Vagina (tissue), 2 donors: ENCODE measurements around the gene USP21. TPM values are rescaled to one million over a fixed set of nuclear protein-coding genes. Genes with fewer than 3 reads are reported as not detected.

Experiments
- DNase-seq, 2 donors: peaks; one replicate each; pipeline ENCODE4 v3.0.0-alpha.2; 2017; ENCODE audit errors: extremely low spot score in 2 of 2
- H3K27ac ChIP-seq: fragments of 200-600 bp; sonication (generic); one replicate; pipeline ENCODE4 v1.5.1; 2019
- H3K27me3 ChIP-seq: fragments of 200-600 bp; sonication (generic); one replicate; pipeline ENCODE4 v1.5.1; 2019
- H3K36me3 ChIP-seq, 2 donors: fragments of 200-600 bp; sonication (generic); one replicate each; pipeline ENCODE4 v1.5.1; 2017 to 2019
- H3K4me1 ChIP-seq: fragments of 200-600 bp; sonication (generic); one replicate; pipeline ENCODE4 v1.5.1; 2019
- H3K4me3 ChIP-seq, 2 donors: fragments of 200-600 bp; sonication (generic); 1 replicate in 1 of 2; 2 replicates in 1 of 2; pipeline ENCODE4 v1.5.1; 2016 to 2019
- H3K9me3 ChIP-seq: fragments of 200-600 bp; sonication (generic); one replicate; pipeline ENCODE4 v1.5.1; 2019
- POLR2A ChIP-seq, 2 donors: fragments of 450-650 bp; IDR thresholded peaks; one replicate each; pipeline ENCODE4 v1.6.1; 2017; ENCODE audit warnings: antibody characterized with exemption in 2 of 2, mild to moderate bottlenecking in 2 of 2, moderate library complexity in 2 of 2
- POLR2AphosphoS5 ChIP-seq, 2 donors: sonication (generic); formaldehyde crosslinking; IDR thresholded peaks; one replicate each; pipeline ENCODE4 v1.9.0; 2017; ENCODE audit warnings: antibody characterized with exemption in 2 of 2, mild to moderate bottlenecking in 2 of 2, low read depth in 1 of 2; ENCODE audit not compliant: insufficient read depth in 1 of 2
- intact Hi-C: fragments of 100-400 bp; cut with DNase I; formaldehyde crosslinking; loops from one replicate; pipeline ENCODE4 v1.15.1; 2023
- total RNA-seq: library from RNA; depleted of rRNA; stranded (reverse); fragments of >200 nt; gene quantifications from one replicate; pipeline ENCODE4 v1.2.3, GENCODE V29; 2016
- TF ChIP-seq, protein P1 (sequence below), 3 experiments: fragments of 450-650 bp in 2 of 3; fragments of 200-600 bp in 1 of 3; sonication (generic) in 1 of 3; IDR thresholded peaks; one replicate each; pipeline ENCODE4 v1.5.1; 2017 to 2019; ENCODE audit warnings: antibody characterized with exemption in 3 of 3, mild to moderate bottlenecking in 2 of 3, moderate library complexity in 2 of 3

Gene USP21
- total RNA-seq, 1 donor from 2014 or later = 19.4 TPM

DNA sequence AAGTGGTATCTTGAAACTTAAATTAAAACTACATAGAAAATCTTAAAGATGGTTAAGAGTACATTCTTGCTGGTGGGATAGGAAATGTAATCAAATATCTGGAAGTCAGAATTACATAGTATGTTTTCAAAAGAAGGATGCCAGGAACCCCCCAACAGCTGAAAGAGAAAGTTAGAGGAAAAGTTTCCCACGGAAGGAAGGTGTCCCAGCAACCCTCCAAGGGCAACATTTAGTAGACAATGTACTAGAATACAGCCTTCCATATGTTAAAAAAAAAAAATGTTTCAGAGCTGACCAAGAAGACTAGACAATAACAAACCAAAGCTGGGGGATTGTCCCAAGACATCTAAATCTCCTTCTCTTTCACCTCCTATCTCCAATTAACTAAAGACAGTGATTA lies 29.0 kb upstream of the USP21 start:
- Histone ChIP-seq H3K9me3 (no peaks in the 10 kb centered on the region), H3K36me3 (peaks cover 0 to 26% of the 10 kb centered on the region in 2 donors), H3K4me1 (peaks cover 56% of the 10 kb centered on the region), H3K27ac (peak overlapping the region; percentile 96), H3K4me3 (no peak overlapping the region), H3K27me3 (no peaks in the 10 kb centered on the region)
- TF ChIP-seq POLR2A (IDR thresholded peaks at IDR 0.05) (no peak), POLR2AphosphoS5 (IDR thresholded peaks at IDR 0.05; ENCODE audit: insufficient read depth in 1 of 2, low read depth in 1 of 2) (no peak)
- TF ChIP-seq, protein P1, sequence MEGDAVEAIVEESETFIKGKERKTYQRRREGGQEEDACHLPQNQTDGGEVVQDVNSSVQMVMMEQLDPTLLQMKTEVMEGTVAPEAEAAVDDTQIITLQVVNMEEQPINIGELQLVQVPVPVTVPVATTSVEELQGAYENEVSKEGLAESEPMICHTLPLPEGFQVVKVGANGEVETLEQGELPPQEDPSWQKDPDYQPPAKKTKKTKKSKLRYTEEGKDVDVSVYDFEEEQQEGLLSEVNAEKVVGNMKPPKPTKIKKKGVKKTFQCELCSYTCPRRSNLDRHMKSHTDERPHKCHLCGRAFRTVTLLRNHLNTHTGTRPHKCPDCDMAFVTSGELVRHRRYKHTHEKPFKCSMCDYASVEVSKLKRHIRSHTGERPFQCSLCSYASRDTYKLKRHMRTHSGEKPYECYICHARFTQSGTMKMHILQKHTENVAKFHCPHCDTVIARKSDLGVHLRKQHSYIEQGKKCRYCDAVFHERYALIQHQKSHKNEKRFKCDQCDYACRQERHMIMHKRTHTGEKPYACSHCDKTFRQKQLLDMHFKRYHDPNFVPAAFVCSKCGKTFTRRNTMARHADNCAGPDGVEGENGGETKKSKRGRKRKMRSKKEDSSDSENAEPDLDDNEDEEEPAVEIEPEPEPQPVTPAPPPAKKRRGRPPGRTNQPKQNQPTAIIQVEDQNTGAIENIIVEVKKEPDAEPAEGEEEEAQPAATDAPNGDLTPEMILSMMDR (IDR thresholded peaks at IDR 0.05) = no peak
- DNase-seq = no peak
- intact Hi-C loops = no loop called here

DNA sequence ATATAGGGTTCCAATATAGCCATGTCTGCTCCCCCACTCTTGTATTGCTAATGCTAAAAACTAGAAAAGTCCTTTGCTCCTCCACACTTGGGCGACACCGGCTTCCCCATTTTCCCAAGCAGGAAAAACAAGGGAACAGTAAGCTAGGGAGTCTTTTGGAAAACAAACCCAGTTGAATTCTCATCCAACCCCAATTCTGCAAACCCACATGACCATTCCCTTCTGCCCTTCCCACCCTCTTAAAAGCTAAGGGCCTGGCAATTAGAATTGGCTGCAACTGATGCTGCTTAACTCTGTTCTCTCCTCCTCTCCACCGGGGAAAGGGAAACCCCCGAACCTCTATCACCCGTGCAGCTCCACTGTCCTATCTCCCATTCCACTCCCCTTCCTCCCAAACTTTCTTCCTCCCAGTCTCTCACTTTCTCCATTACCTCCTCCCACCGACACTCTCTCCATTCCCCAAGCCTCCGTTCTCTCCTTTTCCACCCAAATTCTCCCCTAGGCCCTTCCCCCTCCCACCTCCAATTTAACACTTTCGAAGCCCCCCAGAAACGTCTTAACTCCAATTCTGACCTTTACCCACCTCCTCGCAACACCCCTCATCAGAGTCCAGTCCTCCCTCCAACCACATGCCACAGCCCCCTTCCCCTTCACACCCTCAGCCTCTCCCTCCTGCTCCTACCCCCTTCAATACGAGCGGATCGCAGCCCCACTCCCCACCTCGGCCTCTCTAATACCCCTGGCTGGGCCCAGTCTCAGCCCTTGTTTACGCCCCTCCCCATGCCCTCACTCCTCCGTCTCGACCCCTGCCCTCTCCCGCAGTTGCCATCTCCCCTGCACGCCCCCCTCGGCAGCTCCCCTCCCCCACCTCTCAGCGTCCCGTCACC lies 27.5 kb upstream of the USP21 start:
- Histone ChIP-seq H3K4me3 (peak overlapping the region; percentile 59 to 73), H3K27ac (peak overlapping the region; percentile 96), H3K36me3 (peaks cover 0 to 20% of the 10 kb centered on the region in 2 donors), H3K27me3 (no peaks in the 10 kb centered on the region), H3K4me1 (peaks cover 56% of the 10 kb centered on the region), H3K9me3 (no peaks in the 10 kb centered on the region)
- no peak for DNase-seq
- no peak for TF ChIP-seq POLR2A (IDR thresholded peaks at IDR 0.05)
- TF ChIP-seq, protein P1 (IDR thresholded peaks at IDR 0.05) = no peak
- no peak for TF ChIP-seq POLR2AphosphoS5 (IDR thresholded peaks at IDR 0.05; ENCODE audit: insufficient read depth in 1 of 2, low read depth in 1 of 2)
- intact Hi-C loops = no loop called here

- intact Hi-C loops = no loop called here
- Histone ChIP-seq H3K36me3 (peaks cover 0 to 18% of the 10 kb centered on the region in 2 donors), H3K9me3 (no peaks in the 10 kb centered on the region), H3K27me3 (no peaks in the 10 kb centered on the region), H3K4me1 (peaks cover 52% of the 10 kb centered on the region), H3K4me3 (peak within 1 kb of the TSS; percentile 59 to 73), H3K27ac (peak within 1 kb of the TSS; percentile 96)
- DNase-seq = peak in 1 of 2 donors; percentile 96
- peak; percentile 78 to 80 for TF ChIP-seq POLR2AphosphoS5 (IDR thresholded peaks at IDR 0.05; ENCODE audit: insufficient read depth in 1 of 2, low read depth in 1 of 2)
- TF ChIP-seq POLR2A (IDR thresholded peaks at IDR 0.05) = peak in 1 of 2 donors; percentile 36
- TF ChIP-seq, protein P1 (IDR thresholded peaks at IDR 0.05) = no peak
Measured at GRCh38 chr1:161132410-161133219, 26.7 kb upstream of the USP21 start, which contains the start of gene DEDD. TSS of gene DEDD (minus strand) at chr1:161132667. CDS start at chr1:161124462, 8,205 bp downstream.

DNA sequence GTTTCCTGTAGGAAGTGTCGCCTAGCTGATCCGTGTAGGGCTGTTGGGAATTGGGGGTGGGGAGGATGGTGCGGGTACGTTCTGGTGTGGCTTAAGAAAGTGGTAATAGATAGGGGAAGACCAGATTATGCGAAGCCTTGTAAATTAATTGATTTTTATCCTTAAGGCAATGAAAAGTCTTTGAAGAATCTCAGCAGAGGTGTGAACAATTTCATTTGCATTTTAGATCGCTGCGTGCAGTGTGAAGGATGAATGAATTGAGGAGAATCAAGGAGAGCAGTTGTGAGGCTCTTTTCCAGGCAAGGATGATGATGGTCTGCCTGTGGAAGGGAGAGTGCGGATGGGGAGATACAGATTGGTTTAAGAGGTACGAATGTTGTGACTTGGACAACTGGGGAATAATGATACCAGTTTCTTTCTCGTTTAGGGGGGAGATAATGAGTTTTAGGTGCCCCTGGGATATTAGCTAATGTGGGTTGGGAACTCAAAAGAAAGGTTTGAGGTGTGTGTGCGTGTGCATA lies 26.0 kb upstream of the USP21 start:
- no peak for DNase-seq
- Histone ChIP-seq H3K4me3 (peak overlapping the region; percentile 59 to 73), H3K4me1 (peaks cover 47% of the 10 kb centered on the region), H3K36me3 (peaks cover 0 to 12% of the 10 kb centered on the region in 2 donors), H3K27me3 (no peaks in the 10 kb centered on the region), H3K27ac (peak overlapping the region; percentile 96), H3K9me3 (no peaks in the 10 kb centered on the region)
- TF ChIP-seq, protein P1 (IDR thresholded peaks at IDR 0.05) = no peak
- peak in 1 of 2 donors; percentile 2 for TF ChIP-seq POLR2AphosphoS5 (IDR thresholded peaks at IDR 0.05; ENCODE audit: insufficient read depth in 1 of 2, low read depth in 1 of 2)
- no peak for TF ChIP-seq POLR2A (IDR thresholded peaks at IDR 0.05)
- intact Hi-C loops = no loop called here
